Fibroblast of lung (primary cell): ENCODE measurements around the gene NKD1. TPM values are rescaled to one million over a fixed set of nuclear protein-coding genes. Genes with fewer than 3 reads are reported as not detected.

Experiments
- DNase-seq, 2 donors: peaks; one replicate each; pipeline versions ENCODE4 v3.0.0 to v3.0.0-alpha.2; 2010; ENCODE audit warnings: low read depth in 2 of 2
- H2AFZ ChIP-seq: 2 replicates; pipeline ENCODE4 v1.5.1; 2012; ENCODE audit warnings: low read length, control low read depth, inconsistent platforms
- H3K27ac ChIP-seq: 2 replicates; pipeline ENCODE4 v1.5.1; 2011; ENCODE audit warnings: low read length, control low read depth; ENCODE audit not compliant: insufficient read depth
- H3K27me3 ChIP-seq: 2 replicates; pipeline ENCODE4 v1.5.1; 2011; ENCODE audit warnings: mild to moderate bottlenecking, low read length; ENCODE audit not compliant: control insufficient read depth, insufficient read depth
- H3K36me3 ChIP-seq: 2 replicates; pipeline ENCODE4 v1.5.1; 2011; ENCODE audit warnings: low read length; ENCODE audit not compliant: control insufficient read depth, insufficient read depth
- H3K4me1 ChIP-seq: 2 replicates; pipeline ENCODE4 v1.5.1; 2011; ENCODE audit warnings: low read length; ENCODE audit not compliant: control insufficient read depth, insufficient read depth; ENCODE audit errors: extremely low read depth
- H3K4me2 ChIP-seq: 2 replicates; pipeline ENCODE4 v1.5.1; 2011; ENCODE audit warnings: low read length, control low read depth; ENCODE audit not compliant: insufficient read depth; ENCODE audit errors: extremely low read depth
- H3K4me3 ChIP-seq, 4 experiments: fragments of 200-600 bp in 1 of 4; sonication (generic) in 1 of 4; replicated peaks in 1 of 4; 2 replicates each; pipeline ENCODE4 v1.5.1; 2011 to 2016; ENCODE audit warnings: low read length in 4 of 4, low read depth in 3 of 4, mild to moderate bottlenecking in 3 of 4, control low read depth in 2 of 4, inconsistent platforms in 1 of 4, mixed read lengths in 1 of 4; ENCODE audit not compliant: insufficient read depth in 1 of 4; ENCODE audit errors: control extremely low read depth in 1 of 4
- H3K79me2 ChIP-seq: 2 replicates; pipeline ENCODE4 v1.5.1; 2012; ENCODE audit warnings: mild to moderate bottlenecking, low read length, inconsistent platforms; ENCODE audit not compliant: control insufficient read depth, insufficient read depth
- H3K9ac ChIP-seq: 2 replicates; pipeline ENCODE4 v1.5.1; 2011; ENCODE audit warnings: mild to moderate bottlenecking, low read length, control low read depth; ENCODE audit not compliant: insufficient read depth
- H3K9me3 ChIP-seq: 2 replicates; pipeline ENCODE4 v1.5.1; 2012; ENCODE audit warnings: low read depth, low read length; ENCODE audit not compliant: control insufficient read depth, insufficient read depth
- H4K20me1 ChIP-seq: 2 replicates; pipeline ENCODE4 v1.5.1; 2011; ENCODE audit warnings: low read length; ENCODE audit not compliant: control insufficient read depth, insufficient read depth; ENCODE audit errors: extremely low read depth
- CTCF ChIP-seq, 2 donors: IDR thresholded peaks in 1 of 2; conservative IDR thresholded peaks in 1 of 2; 1 replicate in 1 of 2; 2 replicates in 1 of 2; pipeline ENCODE4 v1.5.1; 2011 to 2012; ENCODE audit warnings: low read length in 2 of 2, control low read depth in 1 of 2, inconsistent platforms in 1 of 2, low read depth in 1 of 2, mild to moderate bottlenecking in 1 of 2
- EZH2 ChIP-seq: IDR thresholded peaks from 2 replicates; pipeline ENCODE4 v1.5.1; 2012; ENCODE audit warnings: low read length, control low read depth, mild to moderate bottlenecking; ENCODE audit errors: missing control alignments
- polyA plus RNA-seq, 2 donors: library from polyadenylated mRNA; depleted of rRNA in 1 of 2; stranded (reverse) in 1 of 2; unstranded in 1 of 2; fragments of >200 nt; gene quantifications; 2 replicates each; pipeline ENCODE4 v1.2.1, GENCODE V29; 2011 to 2012; ENCODE audit warnings: missing spikeins in 1 of 2
- total RNA-seq: library from RNA; depleted of rRNA; stranded (reverse); fragments of >200 nt; gene quantifications from 2 replicates; pipeline ENCODE4 v1.2.1, GENCODE V29; 2014

The NKD1 gene
- total and polyA plus RNA-seq, 2 donors (not counting 1 experiment from before 2014, with no cell fraction given) = under 0.01 to 0.12 TPM

- no peaks in the 10 kb centered on the region for H3K27me3 ChIP-seq
- no peaks in the 10 kb centered on the region for H3K4me1 ChIP-seq
- H3K9ac ChIP-seq = no peak overlapping the region
- TF ChIP-seq CTCF (conservative IDR thresholded peaks at IDR 0.05 in 1 of 2, IDR thresholded peaks at IDR 0.05 in 1 of 2; ENCODE audit: low read depth in 1 of 2, low read length in 2 of 2) = no peak
- TF ChIP-seq EZH2 = no peak
- no peak overlapping the region for H3K27ac ChIP-seq
- H4K20me1 ChIP-seq = no peaks in the 10 kb centered on the region
- peak in 1 of 2 donors; percentile 77 for DNase-seq
- H3K79me2 ChIP-seq = no peaks in the 10 kb centered on the region
- H3K36me3 ChIP-seq = no peaks in the 10 kb centered on the region
- H3K4me2 ChIP-seq = peak overlapping the region; percentile 26
- H3K9me3 ChIP-seq = no peaks in the 10 kb centered on the region
- no peak overlapping the region for H2AFZ ChIP-seq
- H3K4me3 ChIP-seq = no peak overlapping the region
Measured at GRCh38 chr16:50613281-50613963, 65.2 kb downstream of the NKD1 start.

- Histone ChIP-seq H3K36me3 (no peaks in the 10 kb centered on the region), H3K9me3 (no peaks in the 10 kb centered on the region), H3K4me2 (no peak overlapping the region), H2AFZ (no peak overlapping the region), H4K20me1 (no peaks in the 10 kb centered on the region), H3K4me3 (no peak overlapping the region), H3K4me1 (no peaks in the 10 kb centered on the region), H3K27ac (no peak overlapping the region), H3K79me2 (no peaks in the 10 kb centered on the region), H3K27me3 (no peaks in the 10 kb centered on the region), H3K9ac (no peak overlapping the region)
- no peak for TF ChIP-seq CTCF (conservative IDR thresholded peaks at IDR 0.05 in 1 of 2, IDR thresholded peaks at IDR 0.05 in 1 of 2; ENCODE audit: low read depth in 1 of 2, low read length in 2 of 2)
- DNase-seq = peak in 1 of 2 donors; percentile 27
Measured at GRCh38 chr16:50613964-50614474, 65.8 kb downstream of the NKD1 start.

GRCh38 chr16:50614955-50615724 is 66.9 kb downstream of the NKD1 start:
- Histone ChIP-seq H3K27me3 (no peaks in the 10 kb centered on the region), H4K20me1 (no peaks in the 10 kb centered on the region), H3K36me3 (no peaks in the 10 kb centered on the region), H3K9me3 (no peaks in the 10 kb centered on the region), H3K4me3 (no peak overlapping the region), H3K79me2 (no peaks in the 10 kb centered on the region), H3K9ac (no peak overlapping the region), H3K27ac (no peak overlapping the region), H2AFZ (no peak overlapping the region), H3K4me2 (no peak overlapping the region), H3K4me1 (no peaks in the 10 kb centered on the region)
- no peak for DNase-seq
- TF ChIP-seq EZH2 (no peak), CTCF (conservative IDR thresholded peaks at IDR 0.05 in 1 of 2, IDR thresholded peaks at IDR 0.05 in 1 of 2; ENCODE audit: low read depth in 1 of 2, low read length in 2 of 2) (no peak)
